Aorta (tissue), 5 donors: ENCODE measurements around the gene ITGB8. TPM values are rescaled to one million over a fixed set of nuclear protein-coding genes. Genes with fewer than 3 reads are reported as not detected.

Source experiments
- ATAC-seq: fragments of 200-7000 bp; cut with Tn5 transposase; one replicate; pipeline ENCODE4 v1.9.1; 2022; ENCODE audit warnings: moderate library complexity; ENCODE audit not compliant: low FRiP score
- DNase-seq, 2 donors: peaks; one replicate each; pipeline ENCODE4 v3.0.0-alpha.2; 2020
- H3K27ac ChIP-seq, 2 donors: one replicate each; pipeline ENCODE4 v1.5.1; 2013; ENCODE audit warnings: low read length in 2 of 2, mild to moderate bottlenecking in 2 of 2, moderate library complexity in 2 of 2, control low read depth in 1 of 2, inconsistent platforms in 1 of 2, low read depth in 1 of 2
- H3K27me3 ChIP-seq, 2 donors: one replicate each; pipeline ENCODE4 v1.6.1; 2013; ENCODE audit warnings: control low read depth in 1 of 2, low read length in 1 of 2, mild to moderate bottlenecking in 1 of 2, moderate library complexity in 1 of 2; ENCODE audit not compliant: insufficient read depth in 2 of 2, control insufficient read depth in 1 of 2
- H3K36me3 ChIP-seq, 2 donors: one replicate each; pipeline ENCODE4 v1.6.1; 2013; ENCODE audit warnings: control low read depth in 1 of 2, low read length in 1 of 2, mild to moderate bottlenecking in 1 of 2; ENCODE audit not compliant: insufficient read depth in 2 of 2, control insufficient read depth in 1 of 2
- H3K4me1 ChIP-seq, 2 donors: one replicate each; pipeline ENCODE4 v1.6.1; 2013; ENCODE audit warnings: low read length in 2 of 2, control low read depth in 1 of 2, mild to moderate bottlenecking in 1 of 2, moderate library complexity in 1 of 2; ENCODE audit not compliant: insufficient read depth in 2 of 2, control insufficient read depth in 1 of 2
- H3K4me3 ChIP-seq, 2 donors: one replicate each; pipeline ENCODE4 v1.5.1; 2013; ENCODE audit warnings: low read length in 2 of 2, control low read depth in 1 of 2, mild to moderate bottlenecking in 1 of 2
- H3K9me3 ChIP-seq: one replicate; pipeline ENCODE4 v1.6.1; 2013; ENCODE audit warnings: mild to moderate bottlenecking, low read length; ENCODE audit not compliant: control insufficient read depth
- WGBS, 2 donors: extraction: QIAGEN DNeasy Blood & Tissue Kit; methylation state at CpG; one replicate each; pipeline ENCODE4 v1.1.7; 2013; 5-methylcytosine and 5-hydroxymethylcytosine counted together
- intact Hi-C, 2 donors: fragments of 100-400 bp; cut with DNase I; formaldehyde crosslinking; loops; one replicate each; pipeline versions ENCODE4 v1.14.2 to v1.15.0; 2022
- polyA plus RNA-seq, 2 donors: library from polyadenylated mRNA; stranded (reverse); fragments of 200-250 nt; gene quantifications; one replicate each; pipeline ENCODE4 v1.2.3, GENCODE V29; 2013
- total RNA-seq, 2 donors: library from RNA; stranded (reverse); fragmentation: NEBNext Ultra II Directional; extraction: Animal tissue kit (Norgen Biotek cat#: 25700); gene quantifications; one replicate each; pipeline ENCODE4 v1.2.1, GENCODE V29; 2021
- donor health status: healthy with polysubstance abuse.
- donor health status: Bipolar disorder and iron deficiency.
- donor health status: DM: no; HTN: no; CAD: no.
- donor health status: DM: no; HTN: no; CAD: no.
- donor health status: DM: yes; HTN: yes; CAD: no.

The ITGB8 gene
- total and polyA plus RNA-seq, 4 donors: 0.63 to 24.7 (median 6.6) TPM

DNA sequence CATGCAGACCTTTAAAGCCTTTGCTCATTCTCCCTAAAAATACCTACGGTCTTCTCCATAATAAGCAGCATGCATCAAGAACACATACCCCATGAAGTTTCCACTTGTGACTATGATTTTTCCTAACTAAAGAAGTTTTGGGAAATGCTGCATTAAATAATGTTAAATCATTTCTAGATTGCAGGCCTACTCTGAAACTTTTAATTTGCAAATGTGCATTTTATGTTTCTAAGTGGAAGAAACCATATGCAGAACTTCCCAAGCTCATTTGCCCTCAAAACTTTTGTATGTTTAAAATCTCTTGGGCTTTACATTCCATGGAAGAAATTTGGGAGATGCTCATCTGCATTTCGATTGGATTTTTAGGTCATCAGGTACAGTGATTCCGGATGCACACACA lies 63.6 kb downstream of the ITGB8 start:
- Histone ChIP-seq H3K36me3 (no peaks in the 10 kb centered on the region), H3K27ac (no peak overlapping the region), H3K27me3 (no peaks in the 10 kb centered on the region), H3K9me3 (no peaks in the 10 kb centered on the region), H3K4me1 (no peaks in the 10 kb centered on the region), H3K4me3 (no peak overlapping the region)
- 97% methylated on average over 3 of the region's 3 CpGs for WGBS, 2 donors
- intact Hi-C loops: no loop called here
- DNase-seq (no peak), ATAC-seq (no peak)

DNA sequence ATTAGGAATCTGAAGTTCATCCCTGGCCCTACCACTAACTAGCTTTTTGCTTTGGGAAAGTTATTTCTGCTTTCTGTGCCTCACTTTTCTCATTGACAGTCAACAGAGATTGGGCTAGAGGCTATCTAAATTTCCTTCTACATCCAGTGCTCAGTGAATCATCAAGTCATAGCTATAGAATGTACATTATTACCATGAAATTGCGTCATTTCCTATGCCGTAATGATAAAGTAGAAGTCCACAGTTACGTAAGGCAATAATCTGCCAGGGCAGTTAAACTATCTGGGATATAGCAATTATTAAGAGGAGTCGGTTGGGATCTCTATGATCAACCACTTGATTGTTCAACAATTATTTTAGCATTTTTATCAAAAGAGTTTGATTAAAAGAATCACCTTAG lies 64.4 kb downstream of the ITGB8 start:
- H3K36me3 ChIP-seq: no peaks in the 10 kb centered on the region
- no peak overlapping the region for H3K4me3 ChIP-seq
- no peak overlapping the region for H3K27ac ChIP-seq

DNA sequence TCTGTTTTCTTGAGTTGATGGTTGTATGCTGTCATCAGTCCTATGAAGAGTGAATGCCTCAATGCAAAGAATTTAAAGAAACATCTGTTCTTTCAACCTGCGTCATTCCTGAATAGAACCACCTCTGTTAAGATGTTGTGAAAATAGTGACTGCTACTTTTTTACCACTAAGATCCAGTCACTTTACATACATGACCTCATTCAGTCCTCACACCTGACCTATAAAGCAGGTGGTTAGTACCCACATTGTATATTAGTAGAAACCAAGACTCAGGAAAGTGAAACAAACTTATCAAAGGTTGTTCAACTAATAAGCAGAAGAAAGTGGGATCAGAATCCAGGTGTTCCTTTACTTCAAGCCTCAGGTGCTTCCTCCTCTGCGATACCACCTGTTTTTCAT lies 64.8 kb downstream of the ITGB8 start:
- intact Hi-C loops: no loop called here
- H3K9me3 ChIP-seq: no peaks in the 10 kb centered on the region
- 97 to 98% methylated on average over 2 of the region's 2 CpGs for WGBS, 2 donors
- H3K27me3 ChIP-seq: no peaks in the 10 kb centered on the region
- ATAC-seq: no peak
- no peak overlapping the region for H3K4me3 ChIP-seq
- H3K36me3 ChIP-seq: no peaks in the 10 kb centered on the region
- H3K27ac ChIP-seq: no peak overlapping the region
- H3K4me1 ChIP-seq: no peaks in the 10 kb centered on the region
- no peak for DNase-seq

More for the DNA sequence above, 64.4 kb downstream of the ITGB8 start:
- no peak for DNase-seq
- no peaks in the 10 kb centered on the region for H3K4me1 ChIP-seq
- no peak for ATAC-seq
- no peaks in the 10 kb centered on the region for H3K27me3 ChIP-seq
- no peaks in the 10 kb centered on the region for H3K9me3 ChIP-seq
- intact Hi-C loops: no loop called here
- WGBS, 2 donors: 93 to 94% methylated on average over 4 of the region's 4 CpGs

DNA sequence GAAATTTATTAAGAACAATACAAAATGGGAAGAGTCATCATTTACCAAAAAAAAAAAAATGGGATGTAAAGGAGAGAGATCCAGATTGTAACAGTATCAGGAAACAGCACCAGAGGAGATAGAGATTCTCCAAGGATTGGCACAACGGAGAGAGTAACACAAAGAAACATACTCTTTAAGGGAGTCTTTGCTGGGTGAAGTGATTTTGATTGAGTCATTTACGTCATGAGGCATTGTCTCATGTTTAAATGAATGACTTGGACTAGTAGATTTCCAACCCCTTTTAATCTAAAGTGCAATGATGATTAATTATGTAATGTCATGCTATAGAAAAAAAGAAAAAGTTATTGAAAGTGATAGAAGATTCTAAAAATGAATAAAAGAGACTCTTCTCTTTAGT lies 68.8 kb downstream of the ITGB8 start:
- Histone ChIP-seq H3K4me3 (no peak overlapping the region), H3K27me3 (no peaks in the 10 kb centered on the region), H3K36me3 (no peaks in the 10 kb centered on the region), H3K4me1 (no peaks in the 10 kb centered on the region), H3K27ac (no peak overlapping the region), H3K9me3 (no peaks in the 10 kb centered on the region)
- intact Hi-C loops: no loop called here
- WGBS, 2 donors: 94% methylated on average over 2 of the region's 2 CpGs
- ATAC-seq (no peak), DNase-seq (no peak)

DNA sequence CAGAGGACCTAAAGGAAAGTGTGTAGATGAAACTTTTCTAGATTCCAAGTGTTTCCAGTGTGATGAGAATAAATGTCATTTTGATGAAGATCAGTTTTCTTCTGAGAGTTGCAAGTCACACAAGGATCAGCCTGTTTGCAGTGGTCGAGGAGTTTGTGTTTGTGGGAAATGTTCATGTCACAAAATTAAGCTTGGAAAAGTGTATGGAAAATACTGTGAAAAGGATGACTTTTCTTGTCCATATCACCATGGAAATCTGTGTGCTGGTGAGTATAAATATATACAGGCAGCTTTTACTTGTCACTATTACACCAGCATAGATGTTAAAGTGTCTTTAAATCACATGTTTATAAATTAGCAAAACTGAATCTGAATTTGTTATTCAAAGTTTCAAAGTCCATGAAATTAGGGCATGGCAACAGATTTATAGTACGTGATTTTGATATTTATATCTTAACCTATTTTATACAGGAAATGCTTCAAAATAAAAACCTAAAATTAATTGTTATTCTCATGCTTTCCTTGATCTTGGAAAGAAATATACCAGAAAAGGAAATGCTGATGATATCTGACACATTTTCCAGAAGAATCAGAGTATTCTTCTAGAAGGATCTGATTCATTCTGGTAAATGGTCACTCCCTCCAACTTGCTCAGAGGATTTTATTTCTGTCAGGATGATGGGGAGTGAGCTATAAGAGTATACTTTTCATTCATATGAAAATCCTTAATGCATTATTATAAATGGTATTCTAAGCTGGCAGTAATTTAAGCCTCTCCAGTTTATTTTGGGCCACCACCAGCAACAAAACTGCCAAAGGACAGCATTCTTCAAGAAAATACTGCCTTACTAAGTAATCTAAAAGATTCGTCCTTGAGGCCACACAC lies 71.4 kb downstream of the ITGB8 start:
- Histone ChIP-seq H3K4me1 (peaks cover 0 to 1% of the 10 kb centered on the region in 2 donors), H3K27ac (no peak overlapping the region)
- intact Hi-C loops: no loop called here

DNA sequence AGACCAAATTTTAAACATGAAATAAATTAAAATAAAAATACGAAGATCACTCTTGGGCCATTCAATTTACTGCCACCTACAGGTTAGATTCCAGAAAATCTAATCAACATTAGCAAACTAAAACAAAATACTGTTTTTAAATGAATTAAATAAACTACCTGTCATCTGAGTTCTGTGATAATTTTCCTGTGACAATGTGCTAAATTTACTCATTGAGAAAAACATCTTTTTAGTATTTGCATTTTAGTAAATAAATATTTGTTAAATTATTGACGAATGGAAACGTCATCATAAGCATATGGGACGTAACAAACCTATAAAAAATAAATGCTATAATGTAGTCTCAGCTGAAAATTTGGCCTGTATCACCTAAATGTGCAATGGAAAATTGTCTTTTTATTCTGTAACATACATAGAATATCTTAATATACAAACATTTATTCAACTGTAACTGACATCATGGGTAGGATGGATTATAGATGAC lies 72.1 kb downstream of the ITGB8 start:
- Histone ChIP-seq H3K36me3 (no peaks in the 10 kb centered on the region), H3K9me3 (no peaks in the 10 kb centered on the region), H3K27ac (no peak overlapping the region), H3K4me1 (peaks cover 0 to 1% of the 10 kb centered on the region in 2 donors), H3K4me3 (no peak overlapping the region), H3K27me3 (no peaks in the 10 kb centered on the region)
- WGBS, 2 donors: 43 to 44% methylated on average over 4 of the region's 4 CpGs
- no peak for DNase-seq
- intact Hi-C loops: no loop called here
- ATAC-seq: no peak

More for the DNA sequence above, 71.4 kb downstream of the ITGB8 start:
- H3K36me3 ChIP-seq: no peaks in the 10 kb centered on the region
- WGBS, 2 donors: 14 to 20% methylated on average over 3 of the region's 3 CpGs
- no peak for DNase-seq
- H3K9me3 ChIP-seq: no peaks in the 10 kb centered on the region
- H3K4me3 ChIP-seq: no peak overlapping the region
- no peak for ATAC-seq
- H3K27me3 ChIP-seq: no peaks in the 10 kb centered on the region

DNA sequence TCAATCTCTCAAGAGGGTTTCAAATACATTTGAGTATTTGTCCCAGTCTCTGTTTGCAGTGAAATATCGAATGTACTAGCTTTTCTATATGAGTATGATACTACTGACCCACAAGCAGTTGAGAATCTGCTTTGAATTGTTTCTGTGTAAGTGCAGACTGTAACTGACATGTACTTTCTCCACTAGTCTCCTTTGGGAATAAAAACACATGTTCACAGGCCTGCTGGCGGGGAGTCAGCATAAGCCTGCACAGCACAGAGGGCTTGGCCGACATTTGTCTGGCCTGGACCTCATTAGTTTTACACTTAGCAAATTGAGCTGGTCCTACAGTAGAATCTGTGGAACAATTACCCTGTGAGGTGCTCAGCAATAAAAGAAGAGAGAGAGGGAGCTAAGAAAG lies 72.6 kb downstream of the ITGB8 start:
- 15 to 23% methylated on average over 3 of the region's 3 CpGs for WGBS, 2 donors
- ATAC-seq (peak; percentile 67), DNase-seq (peak in 1 of 2 donors; percentile 51)
- Histone ChIP-seq H3K9me3 (no peaks in the 10 kb centered on the region), H3K4me3 (no peak overlapping the region), H3K36me3 (no peaks in the 10 kb centered on the region), H3K4me1 (peaks cover 0 to 1% of the 10 kb centered on the region in 2 donors), H3K27ac (no peak overlapping the region), H3K27me3 (no peaks in the 10 kb centered on the region)
- intact Hi-C loops: no loop called here

DNA sequence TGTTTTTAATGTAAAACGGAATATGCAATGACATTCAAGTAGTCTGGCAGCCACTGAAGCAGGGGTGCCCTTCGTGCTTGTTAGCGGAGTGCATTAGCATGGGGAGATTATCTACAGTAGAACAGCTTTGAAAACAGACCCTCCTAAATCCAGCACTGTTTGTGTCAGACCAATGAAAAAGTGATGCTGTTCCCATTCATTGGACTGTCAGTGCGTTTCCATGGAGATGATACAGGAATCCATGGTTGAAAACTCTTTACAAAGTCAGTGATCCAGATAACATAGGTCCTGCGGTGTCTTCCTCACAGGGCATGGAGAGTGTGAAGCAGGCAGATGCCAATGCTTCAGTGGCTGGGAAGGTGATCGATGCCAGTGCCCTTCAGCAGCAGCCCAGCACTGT lies 73.6 kb downstream of the ITGB8 start:
- Histone ChIP-seq H3K4me3 (no peak overlapping the region), H3K36me3 (no peaks in the 10 kb centered on the region), H3K4me1 (peaks cover 0 to 1% of the 10 kb centered on the region in 2 donors), H3K27me3 (no peaks in the 10 kb centered on the region), H3K27ac (no peak overlapping the region), H3K9me3 (no peaks in the 10 kb centered on the region)
- DNase-seq: no peak
- ATAC-seq: no peak
- 94 to 95% methylated on average over 6 of the region's 6 CpGs for WGBS, 2 donors
- intact Hi-C loops: no loop called here
